Measurements from ENCODE around the gene IBSP.
A peak's percentile ranks its signal among the peaks of the same experiment; 100 is the strongest.

Gene IBSP

GRCh38 chr4:87799301-87800113 is at the start of gene IBSP:
IBSP (plus strand) TSS chr4:87799554; CDS start chr4:87802362, 2,808 bp downstream.
- no peak for DNase-seq

- DNase-seq, result no peak
Observed at GRCh38 chr4:87749883-87750282, 49.5 kb upstream of the IBSP start.

GRCh38 chr4:87758270-87758669 is 41.1 kb upstream of the IBSP start:
- no peak for DNase-seq

GRCh38 chr4:87762311-87762710 is 37.0 kb upstream of the IBSP start:
- DNase-seq, result no peak

- no peak for DNase-seq
Observed at GRCh38 chr4:87781569-87781968, 17.8 kb upstream of the IBSP start.

- no peak for DNase-seq
Observed at GRCh38 chr4:87783781-87784180, 15.6 kb upstream of the IBSP start.

- DNase-seq, result no peak
Observed at GRCh38 chr4:87785731-87786509, 13.4 kb upstream of the IBSP start.

- DNase-seq, result no peak
Observed at GRCh38 chr4:87802858-87803257, 3.5 kb downstream of the IBSP start.

GRCh38 chr4:87803421-87803820 is 4.1 kb downstream of the IBSP start:
- no peak for DNase-seq

GRCh38 chr4:87804871-87805270 is 5.5 kb downstream of the IBSP start:
- no peak for DNase-seq

- DNase-seq, result no peak
Observed at GRCh38 chr4:87805971-87806370, 6.6 kb downstream of the IBSP start.

- no peak for DNase-seq
Observed at GRCh38 chr4:87806520-87806919, 7.2 kb downstream of the IBSP start.

- DNase-seq, result no peak
Observed at GRCh38 chr4:87807402-87807801, 8.0 kb downstream of the IBSP start.

- DNase-seq, result no peak
Observed at GRCh38 chr4:87811977-87812376, 12.6 kb downstream of the IBSP start.

GRCh38 chr4:87819281-87819919 is 20.0 kb downstream of the IBSP start:
- DNase-seq, result no peak

GRCh38 chr4:87823200-87823599 is 23.8 kb downstream of the IBSP start:
- no peak for DNase-seq

GRCh38 chr4:87823724-87824123 is 24.4 kb downstream of the IBSP start:
- DNase-seq, result no peak

- no peak for DNase-seq
Observed at GRCh38 chr4:87824352-87824751, 25.0 kb downstream of the IBSP start.

GRCh38 chr4:87832669-87833068 is 33.3 kb downstream of the IBSP start, which contains the start of gene MEPE:
MEPE (plus strand) TSS chr4:87832969; CDS start chr4:87834715, 1,746 bp downstream.
- no peak for DNase-seq

GRCh38 chr4:87834401-87834800 is 35.0 kb downstream of the IBSP start:
- DNase-seq, result no peak

GRCh38 chr4:87835197-87835596 is 35.8 kb downstream of the IBSP start:
- DNase-seq, result no peak

- DNase-seq, result no peak
Observed at GRCh38 chr4:87835743-87836142, 36.4 kb downstream of the IBSP start.

- DNase-seq, result peak; percentile 22
Observed at GRCh38 chr4:87838205-87838604, 38.9 kb downstream of the IBSP start.
